Superior temporal gyrus (tissue), 1 donor: ENCODE results near the gene IMPA2.

Source experiments
- DNase-seq: peaks from one replicate; pipeline ENCODE4 v3.0.0-alpha.2; 2016; ENCODE audit errors: extremely low spot score

Gene IMPA2

GRCh38 chr18:12008181-12008767 is 27.0 kb downstream of the IMPA2 start:
- no peak for DNase-seq

GRCh38 chr18:12008842-12009580 is 27.7 kb downstream of the IMPA2 start:
- DNase-seq, result no peak

GRCh38 chr18:12009581-12010140 is 28.4 kb downstream of the IMPA2 start:
- no peak for DNase-seq

- no peak for DNase-seq
Observed at GRCh38 chr18:12010187-12010802, 29.0 kb downstream of the IMPA2 start.

GRCh38 chr18:12011199-12011956 is 30.1 kb downstream of the IMPA2 start:
- DNase-seq, result no peak

GRCh38 chr18:12011957-12012549 is 30.7 kb downstream of the IMPA2 start:
- DNase-seq, result no peak

- no peak for DNase-seq
Observed at GRCh38 chr18:12012697-12013096, 31.4 kb downstream of the IMPA2 start.

- no peak for DNase-seq
Observed at GRCh38 chr18:12013186-12013916, 32.0 kb downstream of the IMPA2 start.

GRCh38 chr18:12014086-12014485 is 32.8 kb downstream of the IMPA2 start:
- no peak for DNase-seq

GRCh38 chr18:12014521-12015415 is 33.5 kb downstream of the IMPA2 start:
- no peak for DNase-seq

GRCh38 chr18:12015416-12016062 is 34.2 kb downstream of the IMPA2 start:
- DNase-seq, result no peak

GRCh38 chr18:12017081-12017480 is 35.8 kb downstream of the IMPA2 start:
- no peak for DNase-seq

GRCh38 chr18:12018861-12019260 is 37.6 kb downstream of the IMPA2 start:
- no peak for DNase-seq

- no peak for DNase-seq
Observed at GRCh38 chr18:12021077-12021476, 39.8 kb downstream of the IMPA2 start.

GRCh38 chr18:12021596-12021995 is 40.3 kb downstream of the IMPA2 start:
- DNase-seq, result no peak

GRCh38 chr18:12023375-12023774 is 42.1 kb downstream of the IMPA2 start:
- no peak for DNase-seq

GRCh38 chr18:12026562-12026961 is 45.3 kb downstream of the IMPA2 start:
- DNase-seq, result no peak

GRCh38 chr18:12027046-12027445 is 45.7 kb downstream of the IMPA2 start:
- DNase-seq, result no peak

GRCh38 chr18:12027480-12027879 is 46.2 kb downstream of the IMPA2 start:
- DNase-seq, result no peak
